GM18867 (cell line): ENCODE measurements around the gene HBE1.

Experiments used
- ATAC-seq: cut with Tn5 transposase; IDR thresholded peaks from one replicate; pipeline ENCODE4 v1.9.1; 2021; ENCODE audit warnings: mild to moderate bottlenecking, moderate library complexity; ENCODE audit not compliant: unreplicated experiment

The HBE1 gene

DNA sequence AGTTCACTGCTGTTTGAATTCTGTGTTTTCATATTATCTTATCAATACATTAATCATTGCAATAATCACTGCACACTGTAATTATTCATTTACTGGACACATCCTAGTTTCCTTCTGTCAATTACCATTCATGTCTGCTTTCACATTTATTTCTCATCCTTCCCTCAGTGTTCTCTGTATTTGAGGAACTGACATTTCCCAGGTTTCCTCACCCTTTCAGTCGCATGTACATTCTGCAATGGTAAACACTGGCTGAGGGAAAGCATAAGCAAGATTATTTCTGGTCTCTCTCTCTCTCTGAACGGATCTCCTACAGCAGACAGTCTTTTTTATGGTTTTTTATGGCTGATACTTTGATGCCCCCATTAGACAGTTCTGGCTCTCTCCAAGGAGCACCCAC, 31.3 kb downstream of the HBE1 start:
- no peak for ATAC-seq

DNA sequence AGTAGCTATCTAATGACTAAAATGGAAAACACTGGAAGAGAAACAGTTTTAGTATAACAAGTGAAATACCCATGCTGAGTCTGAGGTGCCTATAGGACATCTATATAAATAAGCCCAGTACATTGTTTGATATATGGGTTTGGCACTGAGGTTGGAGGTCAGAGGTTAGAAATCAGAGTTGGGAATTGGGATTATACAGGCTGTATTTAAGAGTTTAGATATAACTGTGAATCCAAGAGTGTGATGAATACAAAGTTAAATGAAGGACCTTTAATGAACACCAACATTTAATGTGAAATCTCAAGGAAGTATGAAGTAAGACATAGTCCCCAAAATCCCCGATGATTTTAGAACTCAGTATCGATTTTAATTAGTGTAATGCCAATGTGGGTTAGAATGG, 32.3 kb downstream of the HBE1 start:
- no peak for ATAC-seq

DNA sequence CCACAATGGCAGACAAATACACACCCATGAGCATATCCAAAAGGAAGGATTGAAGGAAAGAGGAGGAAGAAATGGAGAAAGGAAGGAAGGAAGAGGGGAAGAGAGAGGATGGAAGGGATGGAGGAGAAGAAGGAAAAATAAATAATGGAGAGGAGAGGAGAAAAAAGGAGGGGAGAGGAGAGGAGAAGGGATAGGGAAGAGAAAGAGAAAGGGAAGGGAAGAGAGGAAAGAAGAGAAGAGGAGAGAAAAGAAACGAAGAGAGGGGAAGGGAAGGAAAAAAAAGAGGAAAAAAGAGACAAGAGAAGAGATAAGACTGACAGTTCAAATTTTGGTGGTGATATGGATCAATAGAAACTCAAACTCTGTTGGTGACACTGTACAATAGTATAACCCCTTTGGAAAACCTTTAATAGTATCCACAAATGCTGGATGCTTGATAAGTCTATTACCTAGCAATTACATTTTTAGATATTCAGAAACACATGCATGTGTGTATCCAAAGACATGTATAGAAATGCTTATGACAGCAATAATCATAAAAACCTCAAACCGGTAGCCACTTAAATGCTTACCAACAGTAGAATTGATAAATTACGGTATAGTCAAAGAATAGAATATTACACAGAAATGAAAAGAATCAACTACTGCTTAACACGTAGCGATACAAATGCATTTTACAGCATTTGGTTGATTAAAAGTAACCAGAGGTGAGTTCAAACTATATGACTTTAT, 34.2 kb downstream of the HBE1 start:
- no peak for ATAC-seq

DNA sequence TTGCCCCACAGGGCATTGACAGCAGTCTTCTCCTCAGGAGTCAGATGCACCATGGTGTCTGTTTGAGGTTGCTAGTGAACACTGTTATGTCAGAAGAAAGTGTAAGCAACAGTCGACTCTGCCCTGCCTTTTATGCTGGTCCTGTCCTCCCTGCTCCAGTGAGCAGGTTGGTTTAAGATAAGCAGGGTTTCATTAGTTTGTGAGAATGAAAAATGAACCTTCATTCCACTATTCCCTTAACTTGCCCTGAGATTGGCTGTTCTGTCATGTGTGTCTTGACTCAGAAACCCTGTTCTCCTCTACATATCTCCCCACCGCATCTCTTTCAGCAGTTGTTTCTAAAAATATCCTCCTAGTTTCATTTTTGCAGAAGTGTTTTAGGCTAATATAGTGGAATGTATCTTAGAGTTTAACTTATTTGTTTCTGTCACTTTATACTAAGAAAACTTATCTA, 35.3 kb downstream of the HBE1 start, which contains the start of gene HBD:
Gene HBD (minus strand): TSS at position 103 of the 454 bp plus-strand sequence. CDS start 50 bp downstream, at position 53.
- peak; percentile 61 for ATAC-seq

DNA sequence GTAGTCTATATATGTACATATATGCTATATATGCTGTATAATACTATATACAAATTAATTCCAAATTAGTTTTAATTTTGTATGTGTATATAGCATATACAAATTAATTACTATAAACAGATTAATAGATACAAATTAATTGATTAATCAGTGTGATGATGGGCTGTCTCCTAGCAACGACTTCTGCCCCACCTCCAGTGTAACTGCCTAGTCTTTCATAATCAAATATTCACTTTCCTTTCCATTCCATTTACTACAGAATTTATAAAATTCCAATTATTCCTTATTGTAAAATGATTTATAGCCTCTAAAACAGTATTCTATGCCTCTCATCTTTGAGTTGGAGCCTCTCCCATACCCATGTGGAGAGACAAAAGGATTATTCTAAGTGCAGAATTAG, 36.4 kb downstream of the HBE1 start:
- ATAC-seq, result no peak

DNA sequence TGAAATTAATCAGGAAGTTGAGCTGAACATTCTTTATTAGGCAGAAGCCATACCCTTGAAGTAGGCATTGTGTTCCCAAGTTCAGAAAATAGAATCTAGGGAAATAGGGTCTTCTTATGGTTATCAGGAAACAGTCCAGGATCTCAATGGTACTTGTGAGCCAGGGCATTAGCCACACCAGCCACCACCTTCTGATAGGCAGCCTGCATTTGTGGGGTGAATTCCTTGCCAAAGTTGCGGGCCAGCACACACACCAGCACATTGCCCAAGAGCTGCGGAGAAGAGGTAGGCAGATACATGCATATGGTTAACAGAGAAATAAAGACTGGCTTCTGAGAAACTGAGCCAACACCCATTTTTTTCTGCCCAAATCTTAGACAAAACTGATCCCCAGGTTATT, 36.9 kb downstream of the HBE1 start:
- no peak for ATAC-seq

DNA sequence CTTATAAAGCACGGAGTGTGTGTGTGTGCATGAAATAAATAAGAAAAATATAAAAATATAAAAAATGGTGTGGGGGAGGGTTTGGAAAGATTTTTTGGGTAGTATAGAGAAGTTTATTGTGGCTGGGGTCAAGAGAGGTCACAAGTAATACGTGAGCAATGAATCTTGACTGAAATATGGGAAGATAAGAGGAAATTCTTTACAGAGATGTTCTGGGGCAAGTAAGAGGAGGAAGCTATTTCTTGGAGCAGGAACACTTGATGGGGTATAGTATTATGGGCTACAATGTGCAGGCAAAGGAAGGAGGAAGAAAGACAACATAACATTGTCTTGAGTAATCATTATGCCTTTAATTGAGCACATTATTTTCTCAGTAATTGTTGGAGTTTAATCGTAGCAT, 37.6 kb downstream of the HBE1 start:
- ATAC-seq, result no peak

DNA sequence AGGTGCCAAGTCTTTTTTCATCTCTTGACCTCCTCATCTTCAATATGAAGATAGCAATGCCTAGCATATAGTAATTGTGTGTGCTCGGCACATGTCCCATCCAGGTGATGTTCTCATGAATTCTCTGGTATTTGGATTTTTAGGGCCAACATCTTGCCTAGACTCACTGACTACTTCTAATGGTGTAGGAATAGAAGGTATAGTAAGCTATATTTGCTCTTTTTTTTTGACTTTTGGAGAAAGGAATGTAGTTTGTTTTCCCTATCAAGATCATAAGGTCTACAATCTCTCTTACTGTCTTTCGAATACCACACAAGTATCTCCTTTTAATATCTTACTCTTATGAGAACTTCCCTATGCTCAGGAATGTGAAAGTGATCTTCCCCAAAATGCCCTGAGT, 38.6 kb downstream of the HBE1 start:
- ATAC-seq, result no peak

DNA sequence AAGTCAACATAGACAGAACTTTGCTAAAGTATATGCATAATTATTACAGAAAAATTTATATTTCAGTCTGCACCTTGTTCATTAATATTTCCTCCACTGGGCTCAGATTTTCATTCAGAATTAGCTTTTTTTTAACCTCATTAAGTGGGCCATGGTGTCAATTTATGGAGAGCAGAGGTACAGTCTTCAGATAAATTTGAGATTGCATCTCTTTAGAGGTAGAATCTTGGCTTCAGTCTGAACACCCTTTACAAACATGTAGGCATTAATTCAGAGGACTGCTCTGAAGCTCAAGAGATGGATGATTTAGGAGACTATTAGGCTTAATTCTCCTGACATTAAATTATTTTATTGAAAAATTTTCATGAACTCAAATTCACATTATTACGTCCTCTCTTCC, 39.5 kb downstream of the HBE1 start:
- ATAC-seq, result no peak

DNA sequence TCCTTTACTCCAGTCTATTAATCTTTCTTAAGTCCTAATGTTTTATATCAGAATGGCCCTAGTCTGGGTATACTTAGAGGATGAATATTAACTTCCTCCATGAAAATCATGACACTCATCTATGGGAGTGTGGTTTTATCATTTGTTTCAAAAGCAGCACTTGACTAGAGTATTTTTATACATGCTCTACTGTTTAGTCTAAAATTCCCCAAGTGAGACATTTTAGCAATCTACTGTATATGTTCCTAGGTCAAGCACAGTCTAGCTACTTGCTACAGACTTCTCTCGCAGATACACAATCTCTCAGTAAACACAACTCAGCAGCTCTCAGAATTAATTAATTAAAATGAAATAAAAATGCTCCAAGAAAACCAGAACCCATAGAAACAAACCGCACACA, 39.9 kb downstream of the HBE1 start:
- ATAC-seq, result no peak

DNA sequence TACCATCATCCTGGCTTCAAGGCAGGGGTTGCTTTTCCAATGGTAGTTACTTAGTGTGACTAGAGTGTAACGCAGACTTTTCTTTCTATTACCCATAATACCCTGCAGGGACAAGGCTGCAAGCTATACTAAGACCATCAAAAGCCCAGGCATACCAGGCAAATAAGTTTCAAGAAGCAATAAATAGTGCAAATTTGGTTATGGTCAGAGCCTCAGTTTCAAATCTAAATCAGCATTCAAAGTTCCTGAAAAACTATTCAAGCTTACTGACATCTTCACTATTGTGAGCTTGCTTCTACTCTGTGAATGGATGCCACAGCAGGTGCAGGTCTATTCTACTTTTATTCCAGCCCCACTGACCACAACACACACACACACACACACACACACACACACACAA, 40.4 kb downstream of the HBE1 start:
- peak; percentile 49 for ATAC-seq

DNA sequence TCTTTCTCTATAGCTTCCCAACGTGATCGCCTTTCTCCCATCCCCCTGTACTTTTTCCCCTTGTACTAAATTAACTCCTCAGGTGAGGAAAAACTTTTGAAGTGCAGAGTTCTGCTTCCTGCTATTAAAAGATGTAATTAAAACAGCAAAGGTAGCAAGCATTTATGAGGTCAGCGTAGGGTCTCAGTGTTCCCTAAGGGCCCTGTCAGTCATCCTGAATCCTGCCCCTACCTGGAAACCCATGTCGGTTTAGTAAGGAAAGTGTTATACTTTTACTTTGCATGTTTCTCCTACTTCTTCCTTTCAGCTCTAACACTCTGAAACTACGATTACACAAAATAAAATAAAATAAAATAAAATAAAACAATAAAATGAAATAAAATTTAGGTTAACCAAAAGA, 41.6 kb downstream of the HBE1 start:
- ATAC-seq, result no peak

DNA sequence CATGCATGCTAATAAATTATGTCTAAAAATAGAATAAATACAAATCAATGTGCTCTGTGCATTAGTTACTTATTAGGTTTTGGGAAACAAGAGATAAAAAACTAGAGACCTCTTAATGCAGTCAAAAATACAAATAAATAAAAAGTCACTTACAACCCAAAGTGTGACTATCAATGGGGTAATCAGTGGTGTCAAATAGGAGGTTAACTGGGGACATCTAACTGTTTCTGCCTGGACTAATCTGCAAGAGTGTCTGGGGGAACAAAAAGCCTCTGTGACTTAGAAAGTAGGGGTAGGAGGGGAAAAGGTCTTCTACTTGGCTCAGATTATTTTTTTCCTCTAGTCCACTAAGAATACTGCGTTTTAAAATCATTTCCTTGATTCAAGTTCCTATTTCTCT, 42.1 kb downstream of the HBE1 start:
- no peak for ATAC-seq

DNA sequence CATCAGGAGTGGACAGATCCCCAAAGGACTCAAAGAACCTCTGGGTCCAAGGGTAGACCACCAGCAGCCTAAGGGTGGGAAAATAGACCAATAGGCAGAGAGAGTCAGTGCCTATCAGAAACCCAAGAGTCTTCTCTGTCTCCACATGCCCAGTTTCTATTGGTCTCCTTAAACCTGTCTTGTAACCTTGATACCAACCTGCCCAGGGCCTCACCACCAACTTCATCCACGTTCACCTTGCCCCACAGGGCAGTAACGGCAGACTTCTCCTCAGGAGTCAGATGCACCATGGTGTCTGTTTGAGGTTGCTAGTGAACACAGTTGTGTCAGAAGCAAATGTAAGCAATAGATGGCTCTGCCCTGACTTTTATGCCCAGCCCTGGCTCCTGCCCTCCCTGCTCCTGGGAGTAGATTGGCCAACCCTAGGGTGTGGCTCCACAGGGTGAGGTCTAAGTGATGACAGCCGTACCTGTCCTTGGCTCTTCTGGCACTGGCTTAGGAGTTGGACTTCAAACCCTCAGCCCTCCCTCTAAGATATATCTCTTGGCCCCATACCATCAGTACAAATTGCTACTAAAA, 42.9 kb downstream of the HBE1 start, which contains the start of gene HBB:
Gene HBB (minus strand): TSS at position 340 of the 579 bp plus-strand sequence. CDS start 50 bp downstream, at position 290.
- ATAC-seq, result no peak

DNA sequence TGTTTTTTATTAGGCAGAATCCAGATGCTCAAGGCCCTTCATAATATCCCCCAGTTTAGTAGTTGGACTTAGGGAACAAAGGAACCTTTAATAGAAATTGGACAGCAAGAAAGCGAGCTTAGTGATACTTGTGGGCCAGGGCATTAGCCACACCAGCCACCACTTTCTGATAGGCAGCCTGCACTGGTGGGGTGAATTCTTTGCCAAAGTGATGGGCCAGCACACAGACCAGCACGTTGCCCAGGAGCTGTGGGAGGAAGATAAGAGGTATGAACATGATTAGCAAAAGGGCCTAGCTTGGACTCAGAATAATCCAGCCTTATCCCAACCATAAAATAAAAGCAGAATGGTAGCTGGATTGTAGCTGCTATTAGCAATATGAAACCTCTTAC, 44.3 kb downstream of the HBE1 start:
- no peak for ATAC-seq

DNA sequence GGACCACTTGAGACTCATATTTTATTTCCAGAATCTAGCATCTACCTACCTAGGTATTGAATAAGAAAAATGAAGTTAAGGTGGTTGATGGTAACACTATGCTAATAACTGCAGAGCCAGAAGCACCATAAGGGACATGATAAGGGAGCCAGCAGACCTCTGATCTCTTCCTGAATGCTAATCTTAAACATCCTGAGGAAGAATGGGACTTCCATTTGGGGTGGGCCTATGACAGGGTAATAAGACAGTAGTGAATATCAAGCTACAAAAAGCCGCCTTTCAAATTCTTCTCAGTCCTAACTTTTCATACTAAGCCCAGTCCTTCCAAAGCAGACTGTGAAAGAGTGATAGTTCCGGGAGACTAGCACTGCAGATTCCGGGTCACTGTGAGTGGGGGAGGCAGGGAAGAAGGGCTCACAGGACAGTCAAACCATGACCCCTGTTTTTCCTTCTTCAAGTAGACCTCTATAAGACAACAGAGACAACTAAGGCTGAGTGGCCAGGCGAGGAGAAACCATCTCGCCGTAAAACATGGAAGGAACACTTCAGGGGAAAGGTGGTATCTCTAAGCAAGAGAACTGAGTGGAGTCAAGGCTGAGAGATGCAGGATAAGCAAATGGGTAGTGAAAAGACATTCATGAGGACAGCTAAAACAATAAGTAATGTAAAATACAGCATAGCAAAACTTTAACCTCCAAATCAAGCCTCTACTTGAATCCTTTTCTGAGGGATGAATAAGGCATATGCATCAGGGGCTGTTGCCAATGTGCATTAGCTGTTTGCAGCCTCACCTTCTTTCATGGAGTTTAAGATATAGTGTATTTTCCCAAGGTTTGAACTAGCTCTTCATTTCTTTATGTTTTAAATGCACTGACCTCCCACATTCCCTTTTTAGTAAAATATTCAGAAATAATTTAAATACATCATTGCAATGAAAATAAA, 44.9 kb downstream of the HBE1 start:
- no peak for ATAC-seq

DNA sequence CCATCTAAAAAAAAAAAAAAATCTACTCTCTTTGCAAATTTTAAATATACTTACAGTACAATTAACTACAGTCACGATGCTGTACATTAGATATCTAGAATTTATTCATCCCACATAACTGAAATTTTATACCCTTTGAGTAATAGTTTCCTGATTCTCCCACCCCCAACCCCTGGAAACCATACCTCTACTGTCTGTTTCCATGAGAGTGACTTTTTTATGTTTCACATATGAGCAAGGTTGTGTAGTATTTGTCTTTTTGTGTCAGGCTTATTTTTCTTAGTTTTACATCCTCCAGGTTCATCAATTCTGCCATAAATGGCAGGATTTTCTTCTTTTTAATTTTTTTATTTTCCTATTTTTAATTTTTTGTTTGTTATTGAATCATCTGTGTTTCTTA, 46.1 kb downstream of the HBE1 start:
- no peak for ATAC-seq

DNA sequence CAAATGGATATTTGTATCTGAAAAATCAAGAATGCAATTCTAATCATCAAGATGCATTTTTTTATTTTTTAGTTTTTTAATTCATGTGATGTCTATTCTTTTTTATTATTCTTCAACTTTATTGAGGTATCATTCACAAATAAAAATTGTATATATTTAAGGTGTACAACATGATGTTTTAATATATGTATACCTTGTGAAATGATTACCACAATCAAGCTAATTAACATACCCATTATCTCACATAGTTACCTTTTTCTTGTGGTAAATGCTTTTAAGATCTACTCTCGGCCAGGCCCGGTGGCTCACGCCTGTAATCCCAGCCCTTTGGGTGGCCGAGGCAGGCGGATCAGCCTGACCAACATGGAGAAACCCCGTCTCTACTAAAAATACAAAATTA, 46.6 kb downstream of the HBE1 start:
- ATAC-seq, result no peak
